ENCODE results near the gene NFKB2.

The NFKB2 gene

DNA sequence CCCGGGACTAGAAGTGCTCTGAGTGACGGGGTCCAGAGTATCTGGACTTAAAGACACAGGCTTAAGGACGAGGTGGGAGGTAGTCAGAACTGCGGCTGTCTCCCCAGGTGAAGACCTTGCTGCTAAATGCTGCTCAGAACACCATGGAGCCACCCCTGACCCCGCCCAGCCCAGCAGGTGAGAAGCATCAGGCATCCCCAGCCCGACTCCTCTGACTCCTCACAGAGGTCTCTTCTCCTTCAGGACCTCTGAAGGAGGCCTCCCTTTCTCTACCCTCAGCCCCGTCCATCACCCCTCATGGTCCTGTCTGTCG lies 5.8 kb downstream of the NFKB2 start:
- no peak for TF ChIP-seq CTCF (IDR thresholded peaks at IDR 0.05)

DNA sequence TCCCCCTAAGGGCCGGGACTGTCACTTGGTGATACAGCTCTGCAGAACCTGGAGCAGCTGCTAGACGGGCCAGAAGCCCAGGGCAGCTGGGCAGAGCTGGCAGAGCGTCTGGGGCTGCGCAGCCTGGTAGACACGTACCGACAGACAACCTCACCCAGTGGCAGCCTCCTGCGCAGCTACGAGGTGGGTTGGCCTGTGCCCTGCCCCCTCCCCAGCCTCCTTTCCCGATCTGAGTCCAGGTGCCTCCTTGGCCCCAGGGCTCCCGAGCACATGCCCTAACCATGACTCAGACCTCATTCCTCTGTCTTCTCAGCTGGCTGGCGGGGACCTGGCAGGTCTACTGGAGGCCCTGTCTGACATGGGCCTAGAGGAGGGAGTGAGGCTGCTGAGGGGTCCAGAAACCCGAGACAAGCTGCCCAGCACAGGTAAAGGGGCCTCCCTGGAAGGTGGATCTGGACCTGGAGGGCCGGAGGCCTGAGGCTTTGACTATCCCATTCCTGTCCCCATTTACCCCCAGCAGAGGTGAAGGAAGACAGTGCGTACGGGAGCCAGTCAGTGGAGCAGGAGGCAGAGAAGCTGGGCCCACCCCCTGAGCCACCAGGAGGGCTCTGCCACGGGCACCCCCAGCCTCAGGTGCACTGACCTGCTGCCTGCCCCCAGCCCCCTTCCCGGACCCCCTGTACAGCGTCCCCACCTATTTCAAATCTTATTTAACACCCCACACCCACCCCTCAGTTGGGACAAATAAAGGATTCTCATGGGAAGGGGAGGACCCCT lies 6.4 kb downstream of the NFKB2 start:
- no peak for TF ChIP-seq CTCF (IDR thresholded peaks at IDR 0.05)

- TF ChIP-seq CTCF (IDR thresholded peaks at IDR 0.05), result no peak
Observed at GRCh38 chr10:102402512-102402896, 7.0 kb downstream of the NFKB2 start.

- no peak for TF ChIP-seq CTCF (IDR thresholded peaks at IDR 0.05)
Observed at GRCh38 chr10:102403115-102403514, 7.6 kb downstream of the NFKB2 start.

DNA sequence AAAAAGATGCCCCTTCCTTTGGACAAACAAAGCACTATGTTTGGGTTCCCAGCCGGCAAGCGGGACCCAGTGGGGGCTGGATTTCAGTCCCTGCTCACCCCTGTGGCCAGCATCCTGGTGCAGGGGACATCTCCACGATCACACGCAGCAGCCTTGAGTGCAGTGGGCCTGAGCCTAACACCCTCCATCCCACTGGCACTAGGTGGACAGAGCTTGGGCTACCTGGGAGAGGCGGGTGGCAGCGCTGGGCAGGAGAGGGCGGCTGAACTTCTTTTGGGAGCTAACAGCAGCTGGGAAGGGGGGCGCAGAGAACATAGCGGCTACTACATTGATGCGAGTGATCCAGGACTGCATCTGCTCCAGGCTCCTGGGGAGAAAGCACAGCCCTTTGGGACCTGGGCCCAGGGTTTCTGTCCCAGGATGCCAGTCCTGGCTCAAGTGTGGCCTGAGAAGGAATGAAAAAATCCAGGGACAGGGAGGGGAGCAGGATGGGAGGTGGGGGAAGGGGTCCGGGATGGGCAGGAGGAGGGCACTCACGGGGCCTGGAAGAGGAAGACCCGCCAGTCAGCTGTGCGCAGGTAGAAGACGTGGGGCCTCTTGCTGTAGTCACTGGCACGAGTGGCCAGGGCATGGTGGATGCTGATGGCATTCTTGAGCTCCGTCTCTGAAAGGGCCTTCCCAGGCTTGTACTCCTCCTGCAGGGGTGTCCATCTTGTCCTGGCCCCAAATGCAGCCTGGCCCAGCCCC lies 9.0 kb downstream of the NFKB2 start:
- no peak for TF ChIP-seq CTCF (IDR thresholded peaks at IDR 0.05)

DNA sequence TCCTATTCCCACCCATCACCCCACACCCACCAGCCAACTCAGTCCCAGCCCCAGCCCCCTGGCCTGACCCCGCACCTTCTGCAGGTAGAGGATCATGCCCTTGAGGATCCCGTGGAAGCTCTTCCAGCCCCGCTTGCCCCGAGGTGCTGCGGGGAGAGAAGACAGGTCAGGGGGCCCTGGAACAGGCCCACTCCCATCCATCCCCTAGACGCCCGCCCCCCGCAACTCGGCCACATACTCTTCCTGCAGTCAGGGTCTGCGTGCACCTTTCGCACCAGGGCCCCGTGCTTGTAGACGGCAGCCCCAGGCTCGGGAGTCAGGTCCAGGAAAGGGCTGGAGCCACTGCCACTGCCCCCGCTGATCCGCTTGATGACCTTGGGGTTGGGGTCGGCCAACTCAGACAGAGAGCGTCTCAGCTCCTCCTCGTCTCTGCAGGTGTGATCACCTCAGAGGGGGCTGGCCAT lies 9.6 kb downstream of the NFKB2 start:
- no peak for TF ChIP-seq CTCF (IDR thresholded peaks at IDR 0.05)

DNA sequence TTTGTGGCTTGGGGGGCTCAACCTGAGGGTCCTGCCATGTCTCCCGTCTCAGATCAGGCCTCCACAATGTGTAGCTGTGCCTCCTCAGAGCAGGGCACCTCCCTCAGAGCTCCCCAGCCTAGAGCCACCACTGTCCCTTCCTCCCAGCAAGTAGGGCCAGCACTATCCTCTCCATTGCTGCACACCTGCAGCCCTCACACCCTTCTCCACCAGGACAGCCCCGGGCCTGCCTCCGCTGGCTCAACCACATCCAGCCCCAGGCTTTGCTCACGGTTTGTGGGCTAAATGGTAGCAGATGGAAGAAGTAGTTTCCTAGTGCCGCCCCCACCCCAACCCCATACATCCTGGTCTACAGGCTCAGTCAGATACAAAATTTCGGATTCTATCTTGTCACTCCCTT lies 10.1 kb downstream of the NFKB2 start:
- TF ChIP-seq CTCF (IDR thresholded peaks at IDR 0.05), result no peak
